Tibial artery (tissue), 4 donors: ENCODE measurements around the gene GTF2E1.
"Not testable (repeated sequence)": the region's sequence is repeated elsewhere in the genome, so short reads cannot be mapped to it uniquely, and the experiment has no call there.

Source experiments
- DNase-seq, 2 donors: peaks; one replicate each; pipeline ENCODE4 v3.0.0-alpha.2; 2019
- H3K27ac ChIP-seq, 2 donors: fragments of 200-600 bp; sonication (generic) in 1 of 2; 1 replicate in 1 of 2; 2 replicates in 1 of 2; pipeline ENCODE4 v1.5.1; 2018 to 2019; ENCODE audit warnings: mild to moderate bottlenecking in 1 of 2
- H3K27me3 ChIP-seq, 2 donors: fragments of 200-600 bp; sonication (generic) in 1 of 2; one replicate each; pipeline versions ENCODE4 v1.5.1 to v1.6.0; 2016 to 2019
- H3K36me3 ChIP-seq, 3 donors: fragments of 200-600 bp; sonication (generic) in 2 of 3; one replicate each; pipeline ENCODE4 v1.5.1; 2016 to 2019; ENCODE audit warnings: mild to moderate bottlenecking in 2 of 3
- H3K4me1 ChIP-seq, 4 donors: fragments of 200-600 bp; sonication (generic) in 2 of 4; 1 replicate in 3 of 4; 2 replicates in 1 of 4; pipeline ENCODE4 v1.5.1; 2016 to 2019
- H3K4me3 ChIP-seq, 2 donors: fragments of 200-600 bp; sonication (generic) in 1 of 2; 1 replicate in 1 of 2; 2 replicates in 1 of 2; pipeline ENCODE4 v1.5.1; 2018 to 2019; ENCODE audit warnings: mild to moderate bottlenecking in 2 of 2
- H3K9me3 ChIP-seq, 3 donors: fragments of 200-600 bp; sonication (generic) in 1 of 3; one replicate each; pipeline ENCODE4 v1.5.1; 2016 to 2019
- intact Hi-C: fragments of 100-400 bp; cut with DNase I; formaldehyde crosslinking; loops from one replicate; pipeline ENCODE4 v1.15.0; 2023; ENCODE audit warnings: low total_unique reads
- TF ChIP-seq, protein P1 (sequence below), 2 experiments: fragments of 200-600 bp in 1 of 2; fragments of 450-650 bp in 1 of 2; IDR thresholded peaks; one replicate each; pipeline ENCODE4 v1.5.1; 2017 to 2019; ENCODE audit warnings: antibody characterized with exemption in 2 of 2, mild to moderate bottlenecking in 1 of 2, moderate library complexity in 1 of 2

GTF2E1 gene

DNA sequence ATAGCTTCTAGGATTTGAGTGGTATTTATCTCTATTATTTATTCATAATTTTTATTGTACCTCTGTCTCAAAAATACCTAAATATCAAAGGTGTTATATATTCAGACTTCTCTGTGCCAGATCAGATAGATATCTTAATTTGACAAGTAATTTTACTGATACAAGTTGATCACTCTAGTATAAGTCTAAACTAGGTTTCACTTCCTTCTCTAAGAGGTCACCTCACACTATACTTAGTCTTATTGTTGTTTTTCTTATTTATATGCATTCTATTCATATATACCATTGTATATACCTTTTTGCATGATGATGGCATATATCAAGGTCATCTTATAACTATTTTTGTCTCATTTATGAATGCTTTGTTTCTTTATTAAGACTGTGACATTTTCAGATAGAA, 34.1 kb upstream of the GTF2E1 start:
- no peaks in the 10 kb centered on the region for H3K4me1 ChIP-seq
- no peak overlapping the region for H3K27ac ChIP-seq
- H3K27me3 ChIP-seq: no peaks in the 10 kb centered on the region
- TF ChIP-seq, protein P1, sequence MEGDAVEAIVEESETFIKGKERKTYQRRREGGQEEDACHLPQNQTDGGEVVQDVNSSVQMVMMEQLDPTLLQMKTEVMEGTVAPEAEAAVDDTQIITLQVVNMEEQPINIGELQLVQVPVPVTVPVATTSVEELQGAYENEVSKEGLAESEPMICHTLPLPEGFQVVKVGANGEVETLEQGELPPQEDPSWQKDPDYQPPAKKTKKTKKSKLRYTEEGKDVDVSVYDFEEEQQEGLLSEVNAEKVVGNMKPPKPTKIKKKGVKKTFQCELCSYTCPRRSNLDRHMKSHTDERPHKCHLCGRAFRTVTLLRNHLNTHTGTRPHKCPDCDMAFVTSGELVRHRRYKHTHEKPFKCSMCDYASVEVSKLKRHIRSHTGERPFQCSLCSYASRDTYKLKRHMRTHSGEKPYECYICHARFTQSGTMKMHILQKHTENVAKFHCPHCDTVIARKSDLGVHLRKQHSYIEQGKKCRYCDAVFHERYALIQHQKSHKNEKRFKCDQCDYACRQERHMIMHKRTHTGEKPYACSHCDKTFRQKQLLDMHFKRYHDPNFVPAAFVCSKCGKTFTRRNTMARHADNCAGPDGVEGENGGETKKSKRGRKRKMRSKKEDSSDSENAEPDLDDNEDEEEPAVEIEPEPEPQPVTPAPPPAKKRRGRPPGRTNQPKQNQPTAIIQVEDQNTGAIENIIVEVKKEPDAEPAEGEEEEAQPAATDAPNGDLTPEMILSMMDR (IDR thresholded peaks at IDR 0.05): no peak
- H3K9me3 ChIP-seq: peaks cover 0 to 4% (median 0%) of the 10 kb centered on the region in 3 donors
- no peak for DNase-seq
- peaks cover 20 to 26% (median 23%) of the 10 kb centered on the region in 3 donors for H3K36me3 ChIP-seq
- H3K4me3 ChIP-seq: no peak overlapping the region
- intact Hi-C loops: no loop called here

DNA sequence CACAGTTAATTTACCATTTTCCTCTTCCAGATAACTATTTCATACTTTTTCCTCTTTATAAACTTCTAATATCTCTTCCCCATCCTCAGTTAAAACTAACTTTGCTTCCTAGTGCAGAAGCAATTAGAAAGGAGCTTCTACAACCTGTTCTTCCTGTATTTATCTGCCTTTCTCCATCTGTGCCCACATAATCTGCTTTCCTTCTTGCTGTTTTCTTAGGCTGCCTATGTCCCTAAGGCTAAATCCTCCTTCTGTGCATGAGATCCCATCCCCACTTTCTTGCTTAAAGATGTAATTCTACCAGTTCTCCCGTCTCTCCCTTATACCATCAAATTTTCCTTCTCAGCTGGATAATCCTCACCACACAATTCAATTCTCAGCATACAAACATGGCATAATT, 32.2 kb upstream of the GTF2E1 start:
- H3K4me1 ChIP-seq: no peaks in the 10 kb centered on the region
- no peak for DNase-seq
- intact Hi-C loops: no loop called here
- no peaks in the 10 kb centered on the region for H3K9me3 ChIP-seq
- peaks cover under 1 to 9% (median 9%) of the 10 kb centered on the region in 3 donors for H3K36me3 ChIP-seq
- H3K4me3 ChIP-seq: no peak overlapping the region
- TF ChIP-seq, protein P1 (IDR thresholded peaks at IDR 0.05): no peak
- H3K27me3 ChIP-seq: no peaks in the 10 kb centered on the region
- no peak overlapping the region for H3K27ac ChIP-seq

DNA sequence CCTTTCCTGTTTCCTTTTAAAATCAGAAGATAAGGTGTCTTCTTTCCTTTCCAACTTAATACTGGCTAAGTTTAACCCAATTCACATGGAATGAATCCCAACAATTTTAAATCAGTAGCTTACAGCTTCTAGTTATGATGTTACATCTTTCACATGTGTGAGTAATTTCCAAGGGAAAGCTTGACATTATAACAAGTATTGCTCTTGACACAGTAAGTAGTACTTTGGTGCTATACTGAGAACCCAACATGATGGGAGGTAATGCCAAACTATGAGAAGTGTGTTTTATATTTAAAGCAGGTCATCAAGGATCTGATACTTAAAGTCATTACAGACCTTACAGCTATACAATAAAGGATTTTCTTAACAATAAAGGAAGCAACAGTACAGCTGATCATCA, 29.3 kb upstream of the GTF2E1 start:
- peaks cover 0 to 8% (median 0%) of the 10 kb centered on the region in 3 donors for H3K36me3 ChIP-seq
- TF ChIP-seq, protein P1 (IDR thresholded peaks at IDR 0.05): no peak
- no peak for DNase-seq
- no peak overlapping the region for H3K27ac ChIP-seq
- no peak overlapping the region for H3K4me3 ChIP-seq
- no peaks in the 10 kb centered on the region for H3K27me3 ChIP-seq
- intact Hi-C loops: no loop called here
- H3K9me3 ChIP-seq: no peaks in the 10 kb centered on the region
- H3K4me1 ChIP-seq: no peaks in the 10 kb centered on the region

DNA sequence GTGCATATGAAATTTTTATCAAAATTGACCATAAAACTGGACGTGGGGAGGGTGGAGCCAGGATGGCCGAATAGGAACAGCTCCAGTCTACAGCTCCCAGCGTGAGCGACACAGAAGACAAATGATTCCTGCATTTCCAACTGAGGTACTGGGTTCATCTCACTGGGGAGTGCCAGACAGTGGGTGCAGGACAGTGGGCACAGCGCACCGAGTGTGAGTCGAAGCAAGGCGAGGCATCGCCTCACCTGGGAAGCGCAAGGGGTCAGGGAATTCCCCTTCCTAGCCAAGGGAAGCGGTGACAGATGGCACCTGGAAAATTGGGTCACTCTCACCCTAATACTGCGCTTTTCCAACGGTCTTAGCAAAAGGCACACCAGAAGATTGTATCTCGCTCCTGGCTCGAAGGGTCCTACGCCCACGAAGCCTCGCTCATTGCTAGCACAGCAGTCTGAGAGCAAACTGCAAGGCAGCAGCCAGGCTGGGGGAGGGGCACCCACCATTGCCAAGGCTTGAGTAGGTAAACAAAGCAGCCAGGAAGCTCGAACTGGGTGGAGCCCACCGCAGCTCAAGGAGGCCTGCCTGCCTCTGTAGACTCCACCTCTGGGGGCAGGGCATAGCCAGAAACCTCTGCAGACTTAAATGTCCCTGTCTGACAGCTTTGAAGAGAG, 23.2 kb upstream of the GTF2E1 start:
- H3K9me3 ChIP-seq, H3K36me3 ChIP-seq, H3K4me3 ChIP-seq, DNase-seq, H3K4me1 ChIP-seq, H3K27ac ChIP-seq, H3K27me3 ChIP-seq, intact Hi-C loops: not testable (repeated sequence)

DNA sequence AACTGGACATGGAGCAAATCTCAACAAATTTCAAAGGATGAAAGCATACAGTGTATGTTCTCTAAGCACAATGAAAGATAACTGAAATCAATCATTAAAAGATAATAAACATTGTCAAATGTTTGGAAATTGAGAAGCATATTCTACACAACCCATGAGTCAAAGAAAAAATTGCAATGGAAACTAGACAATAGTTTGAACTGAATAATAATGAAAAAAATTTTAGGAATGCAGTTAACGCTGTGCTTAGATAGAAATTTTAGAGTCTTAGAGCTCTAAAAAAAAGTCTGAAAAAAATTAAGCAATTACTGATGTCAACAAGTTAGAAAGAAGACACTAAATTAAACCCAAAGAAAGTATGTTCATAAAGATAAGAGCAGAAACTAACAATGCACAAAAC, 15.8 kb upstream of the GTF2E1 start:
- TF ChIP-seq, protein P1 (IDR thresholded peaks at IDR 0.05): no peak
- no peaks in the 10 kb centered on the region for H3K9me3 ChIP-seq
- peaks cover 0 to 13% (median 7%) of the 10 kb centered on the region in 3 donors for H3K36me3 ChIP-seq
- no peaks in the 10 kb centered on the region for H3K27me3 ChIP-seq
- intact Hi-C loops: no loop called here
- no peak overlapping the region for H3K4me3 ChIP-seq
- no peak for DNase-seq
- H3K27ac ChIP-seq: no peak overlapping the region
- no peaks in the 10 kb centered on the region for H3K4me1 ChIP-seq

DNA sequence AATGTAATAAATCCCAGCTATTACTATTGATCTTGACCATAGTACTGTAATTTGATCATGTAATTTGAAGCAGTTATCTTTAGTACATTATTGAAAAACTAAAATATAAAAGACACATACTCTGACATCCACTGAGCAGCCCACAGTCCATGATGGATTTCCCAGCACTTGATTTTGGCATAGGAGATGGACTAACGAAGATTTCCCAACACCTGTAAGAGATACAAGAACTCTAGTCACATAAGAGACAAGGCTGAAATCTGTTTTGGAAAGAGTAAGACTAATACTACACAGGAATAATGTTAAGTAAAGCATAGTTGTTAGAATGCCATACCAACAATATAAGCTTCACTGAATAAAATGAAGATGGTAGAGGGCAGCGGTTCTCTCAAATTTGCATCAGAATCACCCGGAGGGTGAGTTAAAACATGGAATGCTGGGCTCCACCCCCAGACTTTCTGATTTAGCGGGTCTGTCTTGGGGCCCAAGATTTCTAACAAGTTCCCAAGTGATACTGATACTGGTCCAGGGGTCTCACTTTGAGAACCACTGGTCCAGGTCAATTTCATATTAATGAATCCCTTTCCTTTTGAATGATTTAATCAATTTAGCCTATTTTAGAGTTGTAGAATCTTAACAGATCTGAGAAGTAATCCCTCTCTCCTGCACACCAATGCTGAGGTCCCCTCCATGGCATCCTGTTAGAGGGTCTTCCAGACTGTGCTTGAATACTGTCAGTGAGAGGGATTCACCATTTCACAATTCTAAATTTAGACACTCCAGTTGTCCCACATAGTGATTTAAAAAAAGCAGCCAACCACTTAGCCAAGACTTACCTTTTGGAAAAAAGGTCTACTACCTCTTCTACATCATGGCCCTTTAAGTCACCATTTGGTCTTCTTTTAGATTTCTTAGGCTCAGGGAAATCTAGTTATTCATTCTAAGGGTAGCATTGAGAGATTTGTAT, 11.7 kb upstream of the GTF2E1 start:
- Histone ChIP-seq H3K27ac (no peak overlapping the region), H3K9me3 (peaks cover 0 to 3% (median 0%) of the 10 kb centered on the region in 3 donors), H3K36me3 (peaks cover 0 to 13% (median 6%) of the 10 kb centered on the region in 3 donors), H3K4me1 (no peaks in the 10 kb centered on the region), H3K4me3 (no peak overlapping the region), H3K27me3 (no peaks in the 10 kb centered on the region)
- intact Hi-C loops: no loop called here
- no peak for DNase-seq
- TF ChIP-seq, protein P1 (IDR thresholded peaks at IDR 0.05): no peak

DNA sequence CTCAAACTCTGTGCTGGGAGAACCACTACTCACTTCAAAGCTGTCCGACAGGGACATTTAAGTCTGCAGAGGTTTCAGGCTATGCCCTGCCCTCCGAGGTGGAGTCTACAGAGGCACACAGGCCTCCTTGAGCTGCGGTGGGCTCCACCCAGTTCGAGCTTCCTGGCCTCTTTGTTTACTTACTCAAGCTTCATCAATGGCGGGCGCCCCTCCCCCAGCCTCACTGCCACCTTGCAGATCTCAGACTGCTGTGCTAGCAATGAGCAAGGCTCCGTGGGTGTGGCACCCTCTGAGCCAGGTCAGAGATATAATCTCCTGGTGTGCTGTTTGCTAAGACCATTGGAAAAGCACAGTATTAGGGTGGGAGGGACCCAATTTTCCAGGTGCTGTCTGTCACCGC, 4.5 kb upstream of the GTF2E1 start:
- DNase-seq, H3K27ac ChIP-seq, intact Hi-C loops, H3K4me3 ChIP-seq, H3K27me3 ChIP-seq, H3K9me3 ChIP-seq, H3K4me1 ChIP-seq: not testable (repeated sequence)
- H3K36me3 ChIP-seq: peaks cover 12 to 16% (median 15%) of the 10 kb centered on the region in 3 donors
